Esophagus muscularis mucosa (tissue), 4 donors: ENCODE data around the gene MICAL3. TPM values are rescaled to one million over a fixed set of nuclear protein-coding genes. Genes with fewer than 3 reads are reported as not detected.

Experiments
- DNase-seq: peaks from one replicate; pipeline ENCODE4 v3.0.0-alpha.2; 2017; ENCODE audit errors: extremely low spot score
- H3K27ac ChIP-seq, 4 donors: fragments of 200-600 bp; sonication (generic); replicated peaks in 1 of 4; 1 replicate in 3 of 4; 2 replicates in 1 of 4; pipeline ENCODE4 v1.5.1; 2016 to 2019; ENCODE audit warnings: mild to moderate bottlenecking in 1 of 4
- H3K27me3 ChIP-seq, 4 donors: fragments of 200-600 bp; sonication (generic); one replicate each; pipeline versions ENCODE4 v1.5.1 to v1.6.0; 2016 to 2019
- H3K36me3 ChIP-seq, 4 donors: fragments of 200-600 bp; sonication (generic); one replicate each; pipeline ENCODE4 v1.5.1; 2016 to 2019
- H3K4me1 ChIP-seq, 4 donors: fragments of 200-600 bp; sonication (generic); one replicate each; pipeline ENCODE4 v1.5.1; 2016 to 2019
- H3K4me3 ChIP-seq, 4 donors: fragments of 200-600 bp; sonication (generic); 1 replicate in 2 of 4; 2 replicates in 2 of 4; pipeline ENCODE4 v1.5.1; 2016 to 2019; ENCODE audit warnings: mild to moderate bottlenecking in 4 of 4, moderate library complexity in 1 of 4
- H3K9me3 ChIP-seq, 4 donors: fragments of 200-600 bp; sonication (generic); 1 replicate in 3 of 4; 2 replicates in 1 of 4; pipeline ENCODE4 v1.5.1; 2016 to 2019
- EP300 ChIP-seq: sonication (generic); formaldehyde crosslinking; IDR thresholded peaks from one replicate; pipeline ENCODE4 v1.6.1; 2017; ENCODE audit warnings: antibody characterized with exemption
- POLR2A ChIP-seq: fragments of 450-650 bp; IDR thresholded peaks from one replicate; pipeline ENCODE4 v1.6.1; 2017; ENCODE audit warnings: antibody characterized with exemption, moderate library complexity, mild to moderate bottlenecking, low read depth
- POLR2AphosphoS5 ChIP-seq, 2 donors: sonication (generic); formaldehyde crosslinking; IDR thresholded peaks; one replicate each; pipeline ENCODE4 v1.6.1; 2017; ENCODE audit warnings: antibody characterized with exemption in 2 of 2
- WGBS: methylation state at CpG from one replicate; pipeline ENCODE4 v1.1.5; 2018; 5-methylcytosine and 5-hydroxymethylcytosine counted together
- intact Hi-C: fragments of 100-400 bp; cut with DNase I; formaldehyde crosslinking; loops from one replicate; pipeline ENCODE4 v1.15.1; 2023
- total RNA-seq, 4 donors: library from RNA; depleted of rRNA; stranded (reverse); fragments of >200 nt; gene quantifications; one replicate each; pipeline versions ENCODE4 v1.1.0 to v1.2.1, GENCODE V29; 2016
- TF ChIP-seq, protein P1 (sequence below), 3 experiments: fragments of 200-600 bp in 2 of 3; fragments of 450-650 bp in 1 of 3; sonication (generic) in 2 of 3; IDR thresholded peaks; one replicate each; pipeline ENCODE4 v1.5.1; 2017 to 2019; ENCODE audit warnings: antibody characterized with exemption in 3 of 3, mild to moderate bottlenecking in 2 of 3, moderate library complexity in 1 of 3

MICAL3 gene
- total RNA-seq, 4 donors from 2014 or later = 35.1 to 91.8 (median 67.8) TPM

DNA sequence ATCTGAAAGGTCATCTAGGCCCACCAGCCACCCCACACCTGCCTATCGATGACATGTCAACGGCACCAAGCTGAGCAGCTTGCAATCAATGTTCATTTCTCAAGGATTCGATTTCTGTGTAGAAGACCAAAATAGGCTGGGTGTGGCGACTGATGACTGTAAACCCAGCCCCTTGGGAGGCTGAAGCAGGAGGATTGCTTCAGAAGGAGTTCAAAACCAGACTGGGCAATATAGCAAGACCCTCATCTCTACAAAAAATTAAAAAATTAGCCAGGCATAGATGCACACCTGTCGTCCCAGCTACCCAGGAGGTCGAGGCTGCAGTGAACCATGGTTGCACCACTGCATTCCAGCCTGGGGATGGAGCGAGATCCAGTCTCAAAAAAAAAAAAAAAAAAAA is 108.7 kb downstream of the MICAL3 start:
- WGBS = 96% methylated on average over 7 of the region's 7 CpGs
- H3K27me3 ChIP-seq = no peaks in the 10 kb centered on the region
- no peak for DNase-seq
- H3K9me3 ChIP-seq = no peaks in the 10 kb centered on the region
- intact Hi-C loops = no loop called here
- H3K27ac ChIP-seq = no peak overlapping the region
- H3K4me3 ChIP-seq = no peak overlapping the region
- no peaks in the 10 kb centered on the region for H3K36me3 ChIP-seq
- H3K4me1 ChIP-seq = peaks cover 49 to 78% (median 68%) of the 10 kb centered on the region in 4 donors
- TF ChIP-seq, protein P1, sequence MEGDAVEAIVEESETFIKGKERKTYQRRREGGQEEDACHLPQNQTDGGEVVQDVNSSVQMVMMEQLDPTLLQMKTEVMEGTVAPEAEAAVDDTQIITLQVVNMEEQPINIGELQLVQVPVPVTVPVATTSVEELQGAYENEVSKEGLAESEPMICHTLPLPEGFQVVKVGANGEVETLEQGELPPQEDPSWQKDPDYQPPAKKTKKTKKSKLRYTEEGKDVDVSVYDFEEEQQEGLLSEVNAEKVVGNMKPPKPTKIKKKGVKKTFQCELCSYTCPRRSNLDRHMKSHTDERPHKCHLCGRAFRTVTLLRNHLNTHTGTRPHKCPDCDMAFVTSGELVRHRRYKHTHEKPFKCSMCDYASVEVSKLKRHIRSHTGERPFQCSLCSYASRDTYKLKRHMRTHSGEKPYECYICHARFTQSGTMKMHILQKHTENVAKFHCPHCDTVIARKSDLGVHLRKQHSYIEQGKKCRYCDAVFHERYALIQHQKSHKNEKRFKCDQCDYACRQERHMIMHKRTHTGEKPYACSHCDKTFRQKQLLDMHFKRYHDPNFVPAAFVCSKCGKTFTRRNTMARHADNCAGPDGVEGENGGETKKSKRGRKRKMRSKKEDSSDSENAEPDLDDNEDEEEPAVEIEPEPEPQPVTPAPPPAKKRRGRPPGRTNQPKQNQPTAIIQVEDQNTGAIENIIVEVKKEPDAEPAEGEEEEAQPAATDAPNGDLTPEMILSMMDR (IDR thresholded peaks at IDR 0.05) = no peak
- no peak for TF ChIP-seq POLR2AphosphoS5 (IDR thresholded peaks at IDR 0.05)
- no peak for TF ChIP-seq POLR2A
- no peak for TF ChIP-seq EP300

DNA sequence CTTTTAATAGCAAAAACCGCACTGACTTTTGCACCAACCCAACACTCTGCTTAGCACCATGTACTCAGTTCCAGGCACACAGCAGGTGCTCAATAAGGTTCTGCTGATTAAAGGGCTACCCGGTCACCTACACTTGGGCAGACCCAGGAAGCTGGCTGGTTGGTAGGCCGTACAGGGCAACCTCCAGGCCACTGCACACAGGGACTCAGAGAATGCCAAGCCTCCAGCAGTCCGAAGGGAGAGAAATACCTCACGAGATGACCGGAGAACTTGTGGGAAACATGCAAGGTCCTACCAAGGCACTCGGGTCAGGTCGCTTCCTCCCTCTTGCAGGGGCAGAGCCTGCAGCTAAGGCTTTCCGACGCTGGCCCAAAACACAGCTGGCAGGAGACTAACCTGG is 109.2 kb downstream of the MICAL3 start:
- no peaks in the 10 kb centered on the region for H3K36me3 ChIP-seq
- DNase-seq = no peak
- 94% methylated on average over 3 of the region's 10 CpGs for WGBS
- no peaks in the 10 kb centered on the region for H3K27me3 ChIP-seq
- peak overlapping the region in 2 of 4 donors; percentile 49 to 56 for H3K27ac ChIP-seq
- no peak overlapping the region for H3K4me3 ChIP-seq
- H3K4me1 ChIP-seq = peaks cover 51 to 78% (median 68%) of the 10 kb centered on the region in 4 donors
- no peaks in the 10 kb centered on the region for H3K9me3 ChIP-seq
- TF ChIP-seq, protein P1 (IDR thresholded peaks at IDR 0.05) = no peak
- no peak for TF ChIP-seq EP300
- no peak for TF ChIP-seq POLR2AphosphoS5 (IDR thresholded peaks at IDR 0.05)
- no peak for TF ChIP-seq POLR2A
- intact Hi-C loops = no loop called here

DNA sequence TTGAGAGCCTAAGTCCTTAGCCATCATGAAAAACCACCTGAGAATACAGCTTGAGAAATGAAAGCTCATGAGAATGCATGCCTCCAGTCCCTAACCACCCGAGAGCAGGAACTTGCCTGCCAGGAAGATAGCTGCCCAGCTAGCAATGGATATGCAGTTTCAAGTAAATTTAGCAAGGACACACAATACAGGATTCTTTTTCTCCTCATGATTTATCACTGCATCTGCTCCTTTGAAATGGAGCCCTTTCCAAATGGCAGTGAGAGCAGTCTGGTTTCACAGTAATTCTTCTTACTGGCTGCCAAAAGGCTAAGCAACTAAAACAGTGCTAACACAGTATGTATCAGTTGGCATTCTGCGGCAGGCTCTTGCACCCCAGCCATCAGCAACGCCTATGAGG is 109.9 kb downstream of the MICAL3 start:
- Histone ChIP-seq H3K27ac (peak overlapping the region in 2 of 4 donors; percentile 49 to 56), H3K36me3 (no peaks in the 10 kb centered on the region), H3K9me3 (no peaks in the 10 kb centered on the region), H3K27me3 (no peaks in the 10 kb centered on the region), H3K4me3 (no peak overlapping the region), H3K4me1 (peaks cover 51 to 78% (median 68%) of the 10 kb centered on the region in 4 donors)
- intact Hi-C loops = loop anchor here (5.0 kb wide), 3 partner anchors 83 to 163 kb away; partner anchors contain the start of genes MICAL3 and PEX26
- WGBS = 56% methylated on average over 3 of the region's 3 CpGs
- DNase-seq = no peak
- TF ChIP-seq EP300 (no peak), POLR2A (no peak), POLR2AphosphoS5 (IDR thresholded peaks at IDR 0.05) (no peak)
- TF ChIP-seq, protein P1 (IDR thresholded peaks at IDR 0.05) = no peak

DNA sequence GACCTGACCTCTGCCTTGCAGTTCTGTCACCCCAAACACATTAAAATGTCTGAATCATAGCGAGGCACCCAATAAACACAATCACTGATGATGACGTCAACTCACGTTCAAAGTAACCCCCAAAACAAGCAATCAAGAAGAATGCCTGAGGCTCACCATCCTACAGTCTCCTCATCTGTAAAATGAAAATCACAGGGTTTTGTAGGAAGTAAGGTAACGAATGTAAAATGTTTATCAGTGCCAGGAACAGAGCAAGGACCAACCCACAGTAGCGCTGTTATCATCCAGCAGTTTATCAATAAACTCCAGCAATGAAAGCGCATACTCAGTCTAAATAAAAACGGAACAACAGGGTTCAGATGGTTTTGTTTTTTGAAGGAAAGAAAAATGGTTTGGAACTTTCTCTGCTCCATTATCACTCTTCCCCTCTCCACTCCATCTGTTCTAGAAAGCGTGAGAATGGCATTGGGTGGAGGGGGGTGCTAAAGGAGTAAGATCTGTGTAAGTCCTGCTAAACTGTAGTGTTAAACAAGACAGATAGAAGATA is 110.5 kb downstream of the MICAL3 start:
- H3K27me3 ChIP-seq = no peaks in the 10 kb centered on the region
- DNase-seq = no peak
- intact Hi-C loops = loop anchor here (5.0 kb wide), 3 partner anchors 83 to 163 kb away; partner anchors contain the start of genes MICAL3 and PEX26
- H3K4me3 ChIP-seq = no peak overlapping the region
- H3K36me3 ChIP-seq = no peaks in the 10 kb centered on the region
- 86% methylated on average over 8 of the region's 8 CpGs for WGBS
- H3K27ac ChIP-seq = peak overlapping the region; percentile 69 to 88 (median 86)
- no peak for TF ChIP-seq EP300
- TF ChIP-seq, protein P1 (IDR thresholded peaks at IDR 0.05) = no peak
- TF ChIP-seq POLR2A = no peak
- TF ChIP-seq POLR2AphosphoS5 (IDR thresholded peaks at IDR 0.05) = no peak
- no peaks in the 10 kb centered on the region for H3K9me3 ChIP-seq
- H3K4me1 ChIP-seq = peaks cover 52 to 77% (median 69%) of the 10 kb centered on the region in 4 donors
